Astrocyte (in vitro differentiated cells and primary cell): Measurements from ENCODE around the gene LCMT1. TPM values are rescaled to one million over a fixed set of nuclear protein-coding genes. Genes with fewer than 3 reads are reported as not detected.

ENCODE experiments used
- DNase-seq: peaks from one replicate; pipeline ENCODE4 v3.0.0-alpha.2; 2010; ENCODE audit warnings: low read depth
- FAIRE-seq: peaks from 2 replicates; lab custom pipeline; 2011; peaks lifted over from hg19 to GRCh38; lab: Jason Lieb, UNC
- H2AFZ ChIP-seq: 2 replicates; pipeline ENCODE4 v1.6.0; 2012; ENCODE audit warnings: low read depth, low read length, inconsistent platforms
- H3K27ac ChIP-seq: 2 replicates; pipeline ENCODE4 v1.5.1; 2011; ENCODE audit warnings: low read depth, low read length, inconsistent platforms
- H3K27me3 ChIP-seq: 2 replicates; pipeline ENCODE4 v1.6.0; 2011; ENCODE audit warnings: low read length, inconsistent platforms; ENCODE audit not compliant: insufficient read depth
- H3K36me3 ChIP-seq: 2 replicates; pipeline ENCODE4 v1.5.1; 2011; ENCODE audit warnings: low read length, inconsistent platforms; ENCODE audit not compliant: insufficient read depth
- H3K4me1 ChIP-seq: 2 replicates; pipeline ENCODE4 v1.5.1; 2011; ENCODE audit warnings: low read length, inconsistent platforms; ENCODE audit not compliant: insufficient read depth
- H3K4me2 ChIP-seq: 2 replicates; pipeline ENCODE4 v1.6.0; 2012; ENCODE audit warnings: low read length, inconsistent platforms
- H3K4me3 ChIP-seq: 2 replicates; pipeline ENCODE4 v1.5.1; 2011; ENCODE audit warnings: low read depth, mild to moderate bottlenecking, low read length, inconsistent platforms; ENCODE audit not compliant: insufficient read depth
- H3K79me2 ChIP-seq: 2 replicates; pipeline ENCODE4 v1.6.0; 2012; ENCODE audit warnings: mild to moderate bottlenecking, low read length, inconsistent platforms; ENCODE audit not compliant: insufficient read depth
- H3K9ac ChIP-seq: 2 replicates; pipeline ENCODE4 v1.6.0; 2012; ENCODE audit warnings: mild to moderate bottlenecking, low read length, inconsistent platforms
- H3K9me3 ChIP-seq: 2 replicates; pipeline ENCODE4 v1.5.1; 2012; ENCODE audit warnings: low read depth, mild to moderate bottlenecking, low read length, inconsistent platforms; ENCODE audit not compliant: insufficient read depth
- H4K20me1 ChIP-seq: 2 replicates; pipeline ENCODE4 v1.6.0; 2012; ENCODE audit warnings: low read length, inconsistent platforms; ENCODE audit not compliant: insufficient read depth
- H3K27ac Mint-ChIP-seq: one replicate; pipeline ENCODE4 v1.8.0; 2021; ENCODE audit warnings: mild to moderate bottlenecking, mixed read lengths; ENCODE audit not compliant: unreplicated experiment
- H3K27me3 Mint-ChIP-seq: one replicate; pipeline ENCODE4 v1.8.0; 2021; ENCODE audit warnings: low read depth, mixed read lengths; ENCODE audit not compliant: unreplicated experiment
- H3K36me3 Mint-ChIP-seq: one replicate; pipeline ENCODE4 v1.8.0; 2021; ENCODE audit warnings: low read depth, mixed read lengths; ENCODE audit not compliant: unreplicated experiment
- H3K4me1 Mint-ChIP-seq: one replicate; pipeline ENCODE4 v1.8.0; 2021; ENCODE audit warnings: low read depth, mixed read lengths; ENCODE audit not compliant: unreplicated experiment
- H3K4me3 Mint-ChIP-seq: one replicate; pipeline ENCODE4 v1.8.0; 2021; ENCODE audit warnings: mild to moderate bottlenecking, moderate library complexity, mixed read lengths; ENCODE audit not compliant: unreplicated experiment
- H3K9me3 Mint-ChIP-seq: one replicate; pipeline ENCODE4 v1.8.0; 2021; ENCODE audit warnings: mild to moderate bottlenecking, mixed read lengths; ENCODE audit not compliant: unreplicated experiment
- EZH2 ChIP-seq: IDR thresholded peaks from 2 replicates; pipeline ENCODE4 v1.6.1; 2012; ENCODE audit warnings: mild to moderate bottlenecking, low read length, inconsistent platforms; ENCODE audit not compliant: insufficient read depth
- total RNA-seq: library from RNA; stranded (reverse); gene quantifications from 2 replicates; pipeline ENCODE4 v1.2.1, GENCODE V29; 2021
- TF ChIP-seq, protein P1 (sequence below): IDR thresholded peaks from 2 replicates; pipeline ENCODE4 v1.5.1; 2011; ENCODE audit warnings: low read depth, mild to moderate bottlenecking, inconsistent platforms, low read length, moderate library complexity; ENCODE audit not compliant: insufficient read depth

Gene LCMT1
- total RNA-seq, 1 donor from 2014 or later = 46.9 TPM

DNA sequence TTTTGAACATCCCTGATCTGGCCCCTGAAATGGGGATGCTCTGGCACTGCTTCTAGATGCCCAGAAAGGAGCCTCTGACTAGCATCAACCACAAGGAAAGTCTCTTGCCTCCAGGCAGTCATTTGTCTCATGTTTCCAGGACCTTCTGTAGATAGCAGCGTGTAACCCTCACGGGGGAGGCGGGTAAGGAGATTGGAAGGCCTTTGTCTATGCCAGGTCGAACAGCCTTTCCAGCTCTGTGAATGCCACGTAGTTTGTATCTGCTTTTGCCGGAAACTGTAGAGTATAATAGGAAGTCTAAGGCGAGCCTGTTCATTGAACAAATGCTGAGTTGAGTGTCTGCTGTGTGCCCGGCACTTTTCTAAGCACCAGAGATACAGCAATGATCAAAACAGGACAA, 61.3 kb downstream of the LCMT1 start:
- TF ChIP-seq EZH2 = no peak
- TF ChIP-seq, protein P1, sequence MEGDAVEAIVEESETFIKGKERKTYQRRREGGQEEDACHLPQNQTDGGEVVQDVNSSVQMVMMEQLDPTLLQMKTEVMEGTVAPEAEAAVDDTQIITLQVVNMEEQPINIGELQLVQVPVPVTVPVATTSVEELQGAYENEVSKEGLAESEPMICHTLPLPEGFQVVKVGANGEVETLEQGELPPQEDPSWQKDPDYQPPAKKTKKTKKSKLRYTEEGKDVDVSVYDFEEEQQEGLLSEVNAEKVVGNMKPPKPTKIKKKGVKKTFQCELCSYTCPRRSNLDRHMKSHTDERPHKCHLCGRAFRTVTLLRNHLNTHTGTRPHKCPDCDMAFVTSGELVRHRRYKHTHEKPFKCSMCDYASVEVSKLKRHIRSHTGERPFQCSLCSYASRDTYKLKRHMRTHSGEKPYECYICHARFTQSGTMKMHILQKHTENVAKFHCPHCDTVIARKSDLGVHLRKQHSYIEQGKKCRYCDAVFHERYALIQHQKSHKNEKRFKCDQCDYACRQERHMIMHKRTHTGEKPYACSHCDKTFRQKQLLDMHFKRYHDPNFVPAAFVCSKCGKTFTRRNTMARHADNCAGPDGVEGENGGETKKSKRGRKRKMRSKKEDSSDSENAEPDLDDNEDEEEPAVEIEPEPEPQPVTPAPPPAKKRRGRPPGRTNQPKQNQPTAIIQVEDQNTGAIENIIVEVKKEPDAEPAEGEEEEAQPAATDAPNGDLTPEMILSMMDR = no peak
- Mint-ChIP-seq H3K36me3 (peaks cover 16% of the 10 kb centered on the region), H3K27ac (no peak overlapping the region), H3K27me3 (no peaks in the 10 kb centered on the region), H3K4me3 (no peak overlapping the region), H3K4me1 (peaks cover 2% of the 10 kb centered on the region), H3K9me3 (no peaks in the 10 kb centered on the region)
- Histone ChIP-seq H3K4me2 (no peak overlapping the region), H3K36me3 (peaks cover 25% of the 10 kb centered on the region), H3K79me2 (no peaks in the 10 kb centered on the region), H3K9ac (no peak overlapping the region), H3K27ac (no peak overlapping the region), H3K27me3 (no peaks in the 10 kb centered on the region), H3K4me3 (no peak overlapping the region), H3K9me3 (no peaks in the 10 kb centered on the region), H3K4me1 (no peaks in the 10 kb centered on the region), H4K20me1 (no peaks in the 10 kb centered on the region), H2AFZ (no peak overlapping the region)
- DNase-seq = no peak
- no peak for FAIRE-seq

DNA sequence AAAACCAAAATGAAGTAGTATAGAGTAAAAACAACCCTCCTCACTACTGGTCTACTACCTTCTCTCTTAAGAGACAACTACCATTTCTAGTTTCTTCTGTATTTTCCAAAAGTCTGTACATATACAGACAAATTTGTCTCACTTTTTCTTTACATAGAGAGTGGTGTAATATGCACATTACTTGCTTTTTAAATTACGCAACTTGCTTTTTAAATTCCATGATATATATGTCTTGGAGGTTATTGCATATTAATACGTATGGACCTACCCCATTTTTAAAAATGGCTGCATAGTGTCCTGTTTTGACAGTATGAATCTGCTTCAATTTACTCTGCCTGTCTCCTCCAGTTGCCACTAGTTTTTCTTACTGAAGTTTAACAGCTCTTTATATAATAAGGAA, 62.7 kb downstream of the LCMT1 start:
- no peak overlapping the region for H3K4me3 ChIP-seq
- H3K36me3 Mint-ChIP-seq = peaks cover 20% of the 10 kb centered on the region
- no peak overlapping the region for H3K27ac ChIP-seq
- H3K79me2 ChIP-seq = no peaks in the 10 kb centered on the region
- no peaks in the 10 kb centered on the region for H3K4me1 ChIP-seq
- TF ChIP-seq EZH2 = no peak
- TF ChIP-seq, protein P1 = no peak
- H4K20me1 ChIP-seq = no peaks in the 10 kb centered on the region
- no peak for FAIRE-seq
- no peaks in the 10 kb centered on the region for H3K9me3 Mint-ChIP-seq
- DNase-seq = no peak
- H3K27ac Mint-ChIP-seq = no peak overlapping the region
- peaks cover 18% of the 10 kb centered on the region for H3K36me3 ChIP-seq
- no peak overlapping the region for H2AFZ ChIP-seq
- H3K9me3 ChIP-seq = no peaks in the 10 kb centered on the region
- no peaks in the 10 kb centered on the region for H3K27me3 ChIP-seq
- H3K27me3 Mint-ChIP-seq = no peaks in the 10 kb centered on the region
- H3K4me3 Mint-ChIP-seq = no peak overlapping the region
- no peak overlapping the region for H3K9ac ChIP-seq
- H3K4me1 Mint-ChIP-seq = peaks cover 2% of the 10 kb centered on the region
- no peak overlapping the region for H3K4me2 ChIP-seq

DNA sequence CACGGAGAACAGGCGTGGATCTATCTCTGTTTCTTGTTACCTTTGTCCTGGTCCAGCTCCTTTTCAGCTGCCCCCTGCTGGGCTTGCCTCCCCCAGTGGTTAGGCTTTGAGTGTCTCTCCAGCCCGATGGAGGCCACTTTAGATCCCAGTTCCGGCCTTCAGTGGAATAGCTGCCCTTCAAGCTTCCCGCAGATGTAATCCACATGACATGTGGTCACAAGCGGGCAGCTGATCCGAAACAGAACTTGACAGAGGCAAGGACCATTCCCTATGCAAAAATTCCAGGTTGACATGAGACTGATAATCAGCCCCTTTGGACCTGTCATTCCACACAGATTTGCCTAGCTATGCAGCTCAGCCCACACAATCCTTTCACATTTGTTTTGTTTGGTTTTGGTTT, 64.6 kb downstream of the LCMT1 start:
- Mint-ChIP-seq H3K4me3 (no peak overlapping the region), H3K27ac (no peak overlapping the region), H3K9me3 (no peaks in the 10 kb centered on the region), H3K4me1 (peaks cover 2% of the 10 kb centered on the region), H3K27me3 (no peaks in the 10 kb centered on the region), H3K36me3 (peaks cover 11% of the 10 kb centered on the region)
- H3K79me2 ChIP-seq = no peaks in the 10 kb centered on the region
- no peak overlapping the region for H3K4me3 ChIP-seq
- no peak overlapping the region for H3K9ac ChIP-seq
- H3K4me2 ChIP-seq = no peak overlapping the region
- TF ChIP-seq, protein P1 = no peak
- no peak for TF ChIP-seq EZH2
- DNase-seq (no peak), FAIRE-seq (no peak)
- no peak overlapping the region for H3K27ac ChIP-seq
- H4K20me1 ChIP-seq = no peaks in the 10 kb centered on the region
- H3K4me1 ChIP-seq = no peaks in the 10 kb centered on the region
- H3K27me3 ChIP-seq = no peaks in the 10 kb centered on the region
- no peak overlapping the region for H2AFZ ChIP-seq
- H3K9me3 ChIP-seq = no peaks in the 10 kb centered on the region
- H3K36me3 ChIP-seq = peaks cover 9% of the 10 kb centered on the region
